DMS53 treated with DMSO at 0.1 percent for 48 hours (cell line): ENCODE results near the gene CEBPG.

Source experiments
- DNase-seq: peaks from one replicate; lab custom pipeline; 2025; ENCODE audit not compliant: unreplicated experiment; lab: John Stamatoyannopoulos, UW

Gene CEBPG

GRCh38 chr19:33405553-33406461, 32.3 kb downstream of the CEBPG start:
- no peak for DNase-seq

- peak; percentile 24 for DNase-seq
These were observed 33.1 kb downstream of the CEBPG start for GRCh38 chr19:33406521-33407139.

GRCh38 chr19:33407140-33407551, 33.6 kb downstream of the CEBPG start:
- no peak for DNase-seq

GRCh38 chr19:33407716-33408115, 34.2 kb downstream of the CEBPG start:
- DNase-seq: no peak

- DNase-seq: no peak
These were observed 34.6 kb downstream of the CEBPG start for GRCh38 chr19:33408116-33408515.

- DNase-seq: no peak
These were observed 35.3 kb downstream of the CEBPG start for GRCh38 chr19:33408538-33409434.

GRCh38 chr19:33409906-33410685, 36.6 kb downstream of the CEBPG start:
- no peak for DNase-seq

- DNase-seq: no peak
These were observed 37.4 kb downstream of the CEBPG start for GRCh38 chr19:33410915-33411401.

- no peak for DNase-seq
These were observed 38.2 kb downstream of the CEBPG start for GRCh38 chr19:33411621-33412180.

- no peak for DNase-seq
These were observed 39.3 kb downstream of the CEBPG start for GRCh38 chr19:33412601-33413425.

GRCh38 chr19:33413426-33413725, 39.9 kb downstream of the CEBPG start:
- no peak for DNase-seq

- DNase-seq: no peak
These were observed 40.6 kb downstream of the CEBPG start for GRCh38 chr19:33413868-33414666.

- DNase-seq: no peak
These were observed 41.4 kb downstream of the CEBPG start for GRCh38 chr19:33414667-33415605.

GRCh38 chr19:33416307-33417215, 43.1 kb downstream of the CEBPG start:
- DNase-seq: peak; percentile 68

- no peak for DNase-seq
These were observed 44.2 kb downstream of the CEBPG start for GRCh38 chr19:33417751-33418150.

GRCh38 chr19:33418461-33418860, 45.0 kb downstream of the CEBPG start:
- DNase-seq: no peak
